T-helper 1 cell treated with Interleukin-12 subunit alpha and Interleukin-12 subunit beta and Interleukin-4 antibody, amounts not matched to agents 30 μg/mL and 1 μg/mL, for 36 hours (primary cell): Measurements from ENCODE around the gene TMUB1.

Source experiments
- H3K27ac Mint-ChIP-seq: one replicate; pipeline ENCODE4 v1.8.0; 2021; ENCODE audit warnings: mild to moderate bottlenecking, mixed read lengths
- H3K27me3 Mint-ChIP-seq: one replicate; pipeline ENCODE4 v1.8.0; 2021; ENCODE audit warnings: low read depth, mixed read lengths
- H3K36me3 Mint-ChIP-seq: one replicate; pipeline ENCODE4 v1.8.0; 2021; ENCODE audit warnings: low read depth, mixed read lengths
- H3K4me1 Mint-ChIP-seq: one replicate; pipeline ENCODE4 v1.8.0; 2021; ENCODE audit warnings: low read depth, mixed read lengths
- H3K4me3 Mint-ChIP-seq: one replicate; pipeline ENCODE4 v1.8.0; 2021; ENCODE audit warnings: mild to moderate bottlenecking, moderate library complexity, mixed read lengths
- H3K9me3 Mint-ChIP-seq: one replicate; pipeline ENCODE4 v1.8.0; 2021; ENCODE audit warnings: mixed read lengths

Gene TMUB1

GRCh38 chr7:151124481-151124880 lies 41.2 kb upstream of the TMUB1 start:
- no peaks in the 10 kb centered on the region for H3K9me3 Mint-ChIP-seq
- no peak overlapping the region for H3K4me3 Mint-ChIP-seq
- H3K36me3 Mint-ChIP-seq = peaks cover 6% of the 10 kb centered on the region
- no peaks in the 10 kb centered on the region for H3K4me1 Mint-ChIP-seq
- no peak overlapping the region for H3K27ac Mint-ChIP-seq
- no peaks in the 10 kb centered on the region for H3K27me3 Mint-ChIP-seq

- Mint-ChIP-seq H3K36me3 (peaks cover 6% of the 10 kb centered on the region), H3K9me3 (no peaks in the 10 kb centered on the region), H3K27ac (no peak overlapping the region), H3K4me3 (no peak overlapping the region), H3K4me1 (no peaks in the 10 kb centered on the region), H3K27me3 (no peaks in the 10 kb centered on the region)
Observed at GRCh38 chr7:151123822-151124464, 40.6 kb upstream of the TMUB1 start.

GRCh38 chr7:151123158-151123821 lies 40.0 kb upstream of the TMUB1 start:
- Mint-ChIP-seq H3K36me3 (peaks cover 6% of the 10 kb centered on the region), H3K9me3 (no peaks in the 10 kb centered on the region), H3K27me3 (no peaks in the 10 kb centered on the region), H3K27ac (no peak overlapping the region), H3K4me1 (no peaks in the 10 kb centered on the region), H3K4me3 (no peak overlapping the region)

GRCh38 chr7:151122796-151123157 lies 39.5 kb upstream of the TMUB1 start:
- Mint-ChIP-seq H3K27ac (no peak overlapping the region), H3K9me3 (no peaks in the 10 kb centered on the region), H3K4me3 (no peak overlapping the region), H3K4me1 (no peaks in the 10 kb centered on the region), H3K36me3 (peaks cover 6% of the 10 kb centered on the region), H3K27me3 (no peaks in the 10 kb centered on the region)

- no peaks in the 10 kb centered on the region for H3K9me3 Mint-ChIP-seq
- H3K27ac Mint-ChIP-seq = no peak overlapping the region
- no peaks in the 10 kb centered on the region for H3K4me1 Mint-ChIP-seq
- peaks cover 6% of the 10 kb centered on the region for H3K36me3 Mint-ChIP-seq
- no peak overlapping the region for H3K4me3 Mint-ChIP-seq
- H3K27me3 Mint-ChIP-seq = no peaks in the 10 kb centered on the region
Observed at GRCh38 chr7:151122276-151122675, 39.0 kb upstream of the TMUB1 start.

GRCh38 chr7:151121380-151122170 lies 38.3 kb upstream of the TMUB1 start:
- peak overlapping the region; percentile 11 for H3K27ac Mint-ChIP-seq
- H3K36me3 Mint-ChIP-seq = peaks cover 6% of the 10 kb centered on the region
- H3K4me3 Mint-ChIP-seq = no peak overlapping the region
- no peaks in the 10 kb centered on the region for H3K27me3 Mint-ChIP-seq
- no peaks in the 10 kb centered on the region for H3K9me3 Mint-ChIP-seq
- H3K4me1 Mint-ChIP-seq = no peaks in the 10 kb centered on the region

- peaks cover 2% of the 10 kb centered on the region for H3K27me3 Mint-ChIP-seq
- H3K4me3 Mint-ChIP-seq = no peak overlapping the region
- H3K9me3 Mint-ChIP-seq = no peaks in the 10 kb centered on the region
- H3K4me1 Mint-ChIP-seq = no peaks in the 10 kb centered on the region
- H3K36me3 Mint-ChIP-seq = peaks cover 6% of the 10 kb centered on the region
- H3K27ac Mint-ChIP-seq = no peak overlapping the region
Observed at GRCh38 chr7:151120896-151121295, 37.6 kb upstream of the TMUB1 start.

- H3K4me1 Mint-ChIP-seq = no peaks in the 10 kb centered on the region
- H3K9me3 Mint-ChIP-seq = no peaks in the 10 kb centered on the region
- no peak overlapping the region for H3K27ac Mint-ChIP-seq
- peaks cover 5% of the 10 kb centered on the region for H3K27me3 Mint-ChIP-seq
- no peak overlapping the region for H3K4me3 Mint-ChIP-seq
- peaks cover 6% of the 10 kb centered on the region for H3K36me3 Mint-ChIP-seq
Observed at GRCh38 chr7:151119902-151120301, 36.6 kb upstream of the TMUB1 start.

GRCh38 chr7:151119055-151119415 lies 35.7 kb upstream of the TMUB1 start:
- Mint-ChIP-seq H3K4me3 (no peak overlapping the region), H3K9me3 (no peaks in the 10 kb centered on the region), H3K36me3 (peaks cover 6% of the 10 kb centered on the region), H3K4me1 (no peaks in the 10 kb centered on the region), H3K27ac (peak overlapping the region; percentile 45), H3K27me3 (peaks cover 6% of the 10 kb centered on the region)

- H3K27ac Mint-ChIP-seq = no peak overlapping the region
- H3K4me1 Mint-ChIP-seq = no peaks in the 10 kb centered on the region
- H3K4me3 Mint-ChIP-seq = no peak overlapping the region
- peaks cover 12% of the 10 kb centered on the region for H3K27me3 Mint-ChIP-seq
- peaks cover 2% of the 10 kb centered on the region for H3K36me3 Mint-ChIP-seq
- no peaks in the 10 kb centered on the region for H3K9me3 Mint-ChIP-seq
Observed at GRCh38 chr7:151118108-151119054, 35.1 kb upstream of the TMUB1 start.

GRCh38 chr7:151117565-151117964 lies 34.3 kb upstream of the TMUB1 start:
- Mint-ChIP-seq H3K27ac (no peak overlapping the region), H3K9me3 (no peaks in the 10 kb centered on the region), H3K27me3 (peaks cover 20% of the 10 kb centered on the region), H3K4me1 (no peaks in the 10 kb centered on the region), H3K4me3 (no peak overlapping the region), H3K36me3 (peaks cover 2% of the 10 kb centered on the region)

GRCh38 chr7:151116603-151117440 lies 33.5 kb upstream of the TMUB1 start:
- no peaks in the 10 kb centered on the region for H3K9me3 Mint-ChIP-seq
- no peaks in the 10 kb centered on the region for H3K4me1 Mint-ChIP-seq
- H3K27me3 Mint-ChIP-seq = peaks cover 24% of the 10 kb centered on the region
- peaks cover 2% of the 10 kb centered on the region for H3K36me3 Mint-ChIP-seq
- no peak overlapping the region for H3K4me3 Mint-ChIP-seq
- H3K27ac Mint-ChIP-seq = no peak overlapping the region

- peak overlapping the region; percentile 3 for H3K4me3 Mint-ChIP-seq
- no peaks in the 10 kb centered on the region for H3K4me1 Mint-ChIP-seq
- H3K27me3 Mint-ChIP-seq = peaks cover 25% of the 10 kb centered on the region
- no peaks in the 10 kb centered on the region for H3K9me3 Mint-ChIP-seq
- H3K27ac Mint-ChIP-seq = no peak overlapping the region
- H3K36me3 Mint-ChIP-seq = no peaks in the 10 kb centered on the region
Observed at GRCh38 chr7:151115836-151116418, 32.6 kb upstream of the TMUB1 start.
